HepG2 (cell line): Measurements from ENCODE around the gene GON4L. TPM values are rescaled to one million over a fixed set of nuclear protein-coding genes. Genes with fewer than 3 reads are reported as not detected.
A peak's percentile ranks its signal among the peaks of the same experiment; 100 is the strongest.

ENCODE experiments used
- ATAC-seq: fragments of 200-7000 bp; cut with Tn5 transposase; 3 replicates; pipeline ENCODE4 v1.9.1; 2020; ENCODE audit warnings: mild to moderate bottlenecking, moderate library complexity
- BruUV-seq: library from RNA; stranded (reverse); fragments of 400-500 nt; replicated peaks from 2 replicates; lab custom pipeline; 2021; lab: Mats Ljungman, UMichigan
- CTCF ChIA-PET: fragments of 300-600 bp; formaldehyde crosslinking; extraction: SDS; loops from one replicate; lab custom pipeline; 2021; ENCODE audit warnings: low total read pairs, inconsistent platforms, low intra/inter-chr PET ratio; lab: Yijun Ruan, JAX
- POLR2A ChIA-PET: fragments of 350-600 bp; sonication (Branson Sonifier 250); formaldehyde crosslinking; loops from one replicate; lab custom pipeline; 2020; ENCODE audit warnings: antibody characterized with exemption, inconsistent platforms; lab: Yijun Ruan, JAX
- DNase-seq: peaks from one replicate; pipeline ENCODE4 v3.0.0-alpha.2; 2015; ENCODE audit warnings: low spot score
- FAIRE-seq: peaks from 3 replicates; lab custom pipeline; 2011; peaks lifted over from hg19 to GRCh38; lab: Jason Lieb, UNC
- H2AFZ ChIP-seq: one replicate; pipeline ENCODE4 v1.6.1; 2011; ENCODE audit warnings: low read length, inconsistent platforms
- H3K27ac ChIP-seq: fragments of 300-600 bp; 3 replicates; pipeline ENCODE4 v1.8.0; 2011; ENCODE audit warnings: mixed run types, mild to moderate bottlenecking, mixed read lengths, low read length, inconsistent platforms; ENCODE audit not compliant: insufficient read depth; ENCODE audit errors: extremely low read length
- H3K27me3 ChIP-seq, 2 experiments: fragments of 200-600 bp in 1 of 2; 2 replicates in 1 of 2; 3 replicates in 1 of 2; pipeline versions ENCODE4 v1.6.0 to v1.8.0; 2011; ENCODE audit warnings: low read length in 2 of 2, mild to moderate bottlenecking in 2 of 2, moderate library complexity in 2 of 2, inconsistent platforms in 1 of 2; ENCODE audit not compliant: insufficient read depth in 2 of 2, control insufficient read depth in 1 of 2
- H3K36me3 ChIP-seq, 2 experiments: fragments of 200-600 bp in 1 of 2; replicated peaks in 1 of 2; 2 replicates in 1 of 2; 3 replicates in 1 of 2; pipeline versions ENCODE4 v1.5.1 to v1.8.0; 2011; ENCODE audit warnings: low read length in 2 of 2, inconsistent platforms in 1 of 2; ENCODE audit not compliant: insufficient read depth in 2 of 2, control insufficient read depth in 1 of 2
- H3K4me1 ChIP-seq: 2 replicates; pipeline ENCODE4 v1.5.1; 2012; ENCODE audit warnings: low read length, inconsistent platforms; ENCODE audit not compliant: insufficient read depth
- H3K4me2 ChIP-seq: 2 replicates; pipeline ENCODE4 v1.6.0; 2011; ENCODE audit warnings: low read depth, low read length, inconsistent platforms
- H3K4me3 ChIP-seq, 3 experiments: fragments of 200-600 bp in 1 of 3; sonication (generic), shearing (Covaris generic) in 1 of 3; replicated peaks in 1 of 3; 2 replicates each; pipeline ENCODE4 v1.5.1; 2011 to 2016; ENCODE audit warnings: low read length in 3 of 3, inconsistent platforms in 2 of 3, low read depth in 2 of 3, mild to moderate bottlenecking in 2 of 3, control low read depth in 1 of 3, mixed read lengths in 1 of 3; ENCODE audit not compliant: insufficient read depth in 1 of 3
- H3K79me2 ChIP-seq: one replicate; pipeline ENCODE4 v1.6.1; 2011; ENCODE audit warnings: low read length, inconsistent platforms; ENCODE audit not compliant: insufficient read depth
- H3K9ac ChIP-seq: 2 replicates; pipeline ENCODE4 v1.6.0; 2011; ENCODE audit warnings: mild to moderate bottlenecking, low read depth, low read length, inconsistent platforms; ENCODE audit not compliant: insufficient read depth
- H3K9me3 ChIP-seq: 2 replicates; pipeline ENCODE4 v1.5.1; 2012; ENCODE audit warnings: mild to moderate bottlenecking, low read length
- H4K20me1 ChIP-seq: 2 replicates; pipeline ENCODE4 v1.6.0; 2011; ENCODE audit warnings: inconsistent platforms, mild to moderate bottlenecking, low read length, moderate library complexity; ENCODE audit not compliant: insufficient read depth
- CEBPB ChIP-seq: IDR thresholded peaks from 2 replicates; pipeline ENCODE4 v1.6.1; 2011; ENCODE audit warnings: low read depth, low read length, improper control_type of control experiment, borderline replicate concordance
- CEBPG ChIP-seq: IDR thresholded peaks from 2 replicates; pipeline ENCODE4 v1.6.1; 2016
- NPAS2 ChIP-seq: sonication (generic); formaldehyde crosslinking; IDR thresholded peaks from 2 replicates; pipeline ENCODE4 v1.8.0; 2022; ENCODE audit warnings: mild to moderate bottlenecking, missing genetic modification reagents, borderline replicate concordance
- ZBED4 ChIP-seq: sonication (generic); formaldehyde crosslinking; IDR thresholded peaks from 2 replicates; pipeline ENCODE4 v1.4.0; 2020; ENCODE audit warnings: missing genetic modification reagents, borderline replicate concordance
- ZSCAN29 ChIP-seq: sonication (generic); formaldehyde crosslinking; conservative IDR thresholded peaks from 2 replicates; pipeline ENCODE4 v1.4.0; 2020; ENCODE audit warnings: mild to moderate bottlenecking, missing genetic modification reagents
- WGBS: methylation state at CpG from one replicate; pipeline ENCODE4 v1.1.6; 2017; ENCODE audit warnings: low lambda C conversion rate; 5-methylcytosine and 5-hydroxymethylcytosine counted together
- in situ Hi-C: cut with HindIII; loops from 2 replicates; pipeline ENCODE4 v1.10.0; 2017; ENCODE audit warnings: low pct_unique_long_range_greater_than_20kb; ENCODE audit not compliant: extremely low pct_ligation_motif_present
- intact Hi-C: fragments of 100-400 bp; cut with micrococcal nuclease; formaldehyde crosslinking; loops from one replicate; pipeline ENCODE4 v1.10.0; 2022; ENCODE audit not compliant: unreplicated experiment
- polyA plus RNA-seq, 8 experiments: library from polyadenylated mRNA; depleted of rRNA in 3 of 8; stranded (reverse) in 7 of 8; unstranded in 1 of 8; fragments of >200 nt; fragmentation: Illumina TruSeq in 4 of 8; extraction: Trizol in 4 of 8; gene quantifications; 2 replicates each; pipeline versions ENCODE4 v1.2.1 to v1.2.3, GENCODE V29; 2011 to 2016; ENCODE audit warnings: low read depth in 4 of 8, missing spikeins in 1 of 8, mixed read lengths in 1 of 8; ENCODE audit not compliant: insufficient read depth in 1 of 8
- total RNA-seq, 5 experiments: library from RNA; depleted of rRNA; stranded (reverse); fragments of >200 nt; fragmentation: Illumina TruSeq; extraction: Trizol; gene quantifications; 2 replicates each; pipeline ENCODE4 v1.2.3, GENCODE V29; 2016; ENCODE audit warnings: low read depth in 1 of 5

The GON4L gene
- total and polyA plus RNA-seq, 2 of the 13 experiments (the other 11 are each of a cell fraction or from before 2014, with no cell fraction given) = 14.6 to 19.6 TPM

- TF ChIP-seq ZBED4 (CRISPR knock-in tag) (no peak), ZSCAN29 (CRISPR knock-in tag) (no peak)
Observed at GRCh38 chr1:155882235-155882634, 25.2 kb upstream of the GON4L start (continued).

GRCh38 chr1:155880950-155881349 lies 23.9 kb upstream of the GON4L start:
- Histone ChIP-seq H4K20me1 (no peaks in the 10 kb centered on the region), H3K4me3 (no peak overlapping the region), H3K27ac (no peak overlapping the region), H3K79me2 (no peaks in the 10 kb centered on the region), H3K4me1 (peaks cover 34% of the 10 kb centered on the region), H3K9ac (no peak overlapping the region), H3K36me3 (no peaks in the 10 kb centered on the region), H3K4me2 (no peak overlapping the region), H3K27me3 (peaks cover 3 to 8% of the 10 kb centered on the region in 2 experiments; a peak in 1 of 5 replicates), H3K9me3 (no peaks in the 10 kb centered on the region), H2AFZ (no peak overlapping the region)
- in situ Hi-C loops = no loop called here
- TF ChIP-seq CEBPB = peak; percentile 93
- TF ChIP-seq CEBPG (CRISPR knock-in tag) = peak; percentile 63
- TF ChIP-seq NPAS2 (CRISPR knock-in tag) = no peak
- ChIA-PET POLR2A (no interaction called here), CTCF (no interaction called here)
- WGBS = 19% methylated on average over 6 of the region's 6 CpGs
- FAIRE-seq (no peak), ATAC-seq (no peak; the same call in 2 of the 3 replicates), DNase-seq (no peak)
- intact Hi-C loops = no loop called here
- BruUV-seq = no TSS peak
